Astrocyte (in vitro differentiated cells and primary cell): ENCODE results near the gene MEGF11. TPM values are rescaled to one million over a fixed set of nuclear protein-coding genes. Genes with fewer than 3 reads are reported as not detected.

ENCODE experiments used
- DNase-seq: peaks from one replicate; pipeline ENCODE4 v3.0.0-alpha.2; 2010; ENCODE audit warnings: low read depth
- FAIRE-seq: peaks from 2 replicates; lab custom pipeline; 2011; peaks lifted over from hg19 to GRCh38; lab: Jason Lieb, UNC
- H2AFZ ChIP-seq: 2 replicates; pipeline ENCODE4 v1.6.0; 2012; ENCODE audit warnings: low read depth, low read length, inconsistent platforms
- H3K27ac ChIP-seq: 2 replicates; pipeline ENCODE4 v1.5.1; 2011; ENCODE audit warnings: low read depth, low read length, inconsistent platforms
- H3K27me3 ChIP-seq: 2 replicates; pipeline ENCODE4 v1.6.0; 2011; ENCODE audit warnings: low read length, inconsistent platforms; ENCODE audit not compliant: insufficient read depth
- H3K36me3 ChIP-seq: 2 replicates; pipeline ENCODE4 v1.5.1; 2011; ENCODE audit warnings: low read length, inconsistent platforms; ENCODE audit not compliant: insufficient read depth
- H3K4me1 ChIP-seq: 2 replicates; pipeline ENCODE4 v1.5.1; 2011; ENCODE audit warnings: low read length, inconsistent platforms; ENCODE audit not compliant: insufficient read depth
- H3K4me2 ChIP-seq: 2 replicates; pipeline ENCODE4 v1.6.0; 2012; ENCODE audit warnings: low read length, inconsistent platforms
- H3K4me3 ChIP-seq: 2 replicates; pipeline ENCODE4 v1.5.1; 2011; ENCODE audit warnings: low read depth, mild to moderate bottlenecking, low read length, inconsistent platforms; ENCODE audit not compliant: insufficient read depth
- H3K79me2 ChIP-seq: 2 replicates; pipeline ENCODE4 v1.6.0; 2012; ENCODE audit warnings: mild to moderate bottlenecking, low read length, inconsistent platforms; ENCODE audit not compliant: insufficient read depth
- H3K9ac ChIP-seq: 2 replicates; pipeline ENCODE4 v1.6.0; 2012; ENCODE audit warnings: mild to moderate bottlenecking, low read length, inconsistent platforms
- H3K9me3 ChIP-seq: 2 replicates; pipeline ENCODE4 v1.5.1; 2012; ENCODE audit warnings: low read depth, mild to moderate bottlenecking, low read length, inconsistent platforms; ENCODE audit not compliant: insufficient read depth
- H4K20me1 ChIP-seq: 2 replicates; pipeline ENCODE4 v1.6.0; 2012; ENCODE audit warnings: low read length, inconsistent platforms; ENCODE audit not compliant: insufficient read depth
- H3K27ac Mint-ChIP-seq: one replicate; pipeline ENCODE4 v1.8.0; 2021; ENCODE audit warnings: mild to moderate bottlenecking, mixed read lengths; ENCODE audit not compliant: unreplicated experiment
- H3K27me3 Mint-ChIP-seq: one replicate; pipeline ENCODE4 v1.8.0; 2021; ENCODE audit warnings: low read depth, mixed read lengths; ENCODE audit not compliant: unreplicated experiment
- H3K36me3 Mint-ChIP-seq: one replicate; pipeline ENCODE4 v1.8.0; 2021; ENCODE audit warnings: low read depth, mixed read lengths; ENCODE audit not compliant: unreplicated experiment
- H3K4me1 Mint-ChIP-seq: one replicate; pipeline ENCODE4 v1.8.0; 2021; ENCODE audit warnings: low read depth, mixed read lengths; ENCODE audit not compliant: unreplicated experiment
- H3K4me3 Mint-ChIP-seq: one replicate; pipeline ENCODE4 v1.8.0; 2021; ENCODE audit warnings: mild to moderate bottlenecking, moderate library complexity, mixed read lengths; ENCODE audit not compliant: unreplicated experiment
- H3K9me3 Mint-ChIP-seq: one replicate; pipeline ENCODE4 v1.8.0; 2021; ENCODE audit warnings: mild to moderate bottlenecking, mixed read lengths; ENCODE audit not compliant: unreplicated experiment
- CTCF ChIP-seq: IDR thresholded peaks from 2 replicates; pipeline ENCODE4 v1.5.1; 2011; ENCODE audit warnings: low read depth, mild to moderate bottlenecking, inconsistent platforms, low read length, moderate library complexity; ENCODE audit not compliant: insufficient read depth
- EZH2 ChIP-seq: IDR thresholded peaks from 2 replicates; pipeline ENCODE4 v1.6.1; 2012; ENCODE audit warnings: mild to moderate bottlenecking, low read length, inconsistent platforms; ENCODE audit not compliant: insufficient read depth
- total RNA-seq: library from RNA; stranded (reverse); gene quantifications from 2 replicates; pipeline ENCODE4 v1.2.1, GENCODE V29; 2021

MEGF11 gene
- total RNA-seq, 1 donor from 2014 or later: 0.16 TPM

GRCh38 chr15:66261056-66261455, 7.5 kb upstream of the MEGF11 start:
- H2AFZ ChIP-seq: no peak overlapping the region
- Mint-ChIP-seq H3K27ac (no peak overlapping the region), H3K27me3 (peaks cover 29% of the 10 kb centered on the region), H3K36me3 (no peaks in the 10 kb centered on the region), H3K4me3 (no peak overlapping the region), H3K9me3 (peaks cover 5% of the 10 kb centered on the region), H3K4me1 (no peaks in the 10 kb centered on the region)
- no peaks in the 10 kb centered on the region for H3K4me1 ChIP-seq
- H3K4me2 ChIP-seq: no peak overlapping the region
- H4K20me1 ChIP-seq: no peaks in the 10 kb centered on the region
- H3K36me3 ChIP-seq: no peaks in the 10 kb centered on the region
- H3K27me3 ChIP-seq: peaks cover 28% of the 10 kb centered on the region
- H3K27ac ChIP-seq: no peak overlapping the region
- H3K79me2 ChIP-seq: no peaks in the 10 kb centered on the region
- H3K4me3 ChIP-seq: no peak overlapping the region
- TF ChIP-seq EZH2 (no peak), CTCF (no peak)
- H3K9ac ChIP-seq: no peak overlapping the region
- FAIRE-seq (no peak), DNase-seq (no peak)
- no peaks in the 10 kb centered on the region for H3K9me3 ChIP-seq

DNA sequence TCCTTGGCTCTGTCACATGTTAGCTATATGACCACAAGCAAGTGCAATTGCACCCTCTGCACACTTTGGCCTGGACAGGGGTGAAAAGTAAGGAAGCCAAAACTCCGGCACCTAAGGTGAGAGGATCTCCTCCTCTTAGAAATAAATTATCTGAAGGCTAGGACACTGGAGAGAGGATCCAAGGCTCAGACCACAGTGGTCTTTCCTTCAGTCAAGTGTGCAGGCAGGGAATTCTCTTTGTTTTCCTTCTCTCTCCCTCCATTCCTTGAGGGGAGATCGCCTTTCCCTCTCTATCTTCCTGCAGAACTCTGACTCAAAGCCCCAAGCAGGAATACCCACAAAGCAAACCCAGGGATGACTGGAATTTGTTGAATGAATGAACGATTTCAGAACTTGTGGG, 3.1 kb upstream of the MEGF11 start:
- no peak for TF ChIP-seq EZH2
- TF ChIP-seq CTCF: no peak
- Histone ChIP-seq H3K36me3 (no peaks in the 10 kb centered on the region), H3K4me2 (no peak overlapping the region), H3K9me3 (no peaks in the 10 kb centered on the region), H3K79me2 (no peaks in the 10 kb centered on the region), H3K4me1 (peaks cover 14% of the 10 kb centered on the region), H3K9ac (no peak overlapping the region), H3K4me3 (no peak overlapping the region), H3K27me3 (peaks cover 55% of the 10 kb centered on the region), H2AFZ (no peak overlapping the region), H3K27ac (no peak overlapping the region), H4K20me1 (peaks cover 4% of the 10 kb centered on the region)
- no peaks in the 10 kb centered on the region for H3K36me3 Mint-ChIP-seq
- H3K27me3 Mint-ChIP-seq: peaks cover 54% of the 10 kb centered on the region
- H3K4me3 Mint-ChIP-seq: no peak overlapping the region
- H3K9me3 Mint-ChIP-seq: no peaks in the 10 kb centered on the region
- DNase-seq (no peak), FAIRE-seq (no peak)
- H3K27ac Mint-ChIP-seq: no peak overlapping the region
- peaks cover 3% of the 10 kb centered on the region for H3K4me1 Mint-ChIP-seq

- Histone ChIP-seq H3K4me1 (peaks cover 14% of the 10 kb centered on the region), H3K27ac (no peak overlapping the region), H3K4me2 (no peak overlapping the region), H3K79me2 (no peaks in the 10 kb centered on the region), H4K20me1 (peaks cover 4% of the 10 kb centered on the region), H3K9ac (no peak overlapping the region), H2AFZ (no peak overlapping the region), H3K36me3 (no peaks in the 10 kb centered on the region), H3K27me3 (peaks cover 67% of the 10 kb centered on the region), H3K4me3 (no peak overlapping the region), H3K9me3 (no peaks in the 10 kb centered on the region)
- Mint-ChIP-seq H3K27me3 (peaks cover 64% of the 10 kb centered on the region), H3K4me1 (peaks cover 3% of the 10 kb centered on the region), H3K27ac (no peak overlapping the region), H3K36me3 (no peaks in the 10 kb centered on the region), H3K9me3 (no peaks in the 10 kb centered on the region), H3K4me3 (peak overlapping the region; percentile 70)
- DNase-seq (no peak), FAIRE-seq (no peak)
- no peak for TF ChIP-seq EZH2
- no peak for TF ChIP-seq CTCF
Observed at GRCh38 chr15:66254951-66255676, 1.6 kb upstream of the MEGF11 start.
